H9 (cell line): ENCODE data around the gene DEFB125. TPM values are rescaled to one million over a fixed set of nuclear protein-coding genes. Genes with fewer than 3 reads are reported as not detected.
A peak's percentile ranks its signal among the peaks of the same experiment; 100 is the strongest.
"Not testable (repeated sequence)": the region's sequence is repeated elsewhere in the genome, so short reads cannot be mapped to it uniquely, and the experiment has no call there.

Source experiments
- DNase-seq: peaks from one replicate; pipeline ENCODE4 v3.0.0-alpha.2; 2017
- H2AFZ ChIP-seq: one replicate; pipeline ENCODE4 v1.6.1; 2013; ENCODE audit warnings: mild to moderate bottlenecking, low read length, control low read depth, moderate library complexity
- H2AK5ac ChIP-seq: 2 replicates; pipeline ENCODE4 v1.6.1; 2013; ENCODE audit warnings: low read length, control low read depth, mixed read lengths; ENCODE audit not compliant: insufficient read length
- H2BK120ac ChIP-seq: one replicate; pipeline ENCODE4 v1.6.1; 2013; ENCODE audit warnings: low read depth, mild to moderate bottlenecking, low read length, control low read depth, inconsistent platforms; ENCODE audit not compliant: poor library complexity, severe bottlenecking
- H2BK12ac ChIP-seq: 2 replicates; pipeline ENCODE4 v1.6.1; 2013; ENCODE audit warnings: low read length, control low read depth, mixed read lengths, low read depth; ENCODE audit not compliant: insufficient read length
- H2BK15ac ChIP-seq: 2 replicates; pipeline ENCODE4 v1.6.1; 2013; ENCODE audit warnings: low read depth, low read length, control low read depth
- H2BK20ac ChIP-seq: one replicate; pipeline ENCODE4 v1.6.1; 2013; ENCODE audit warnings: low read depth, mild to moderate bottlenecking, low read length, control low read depth, inconsistent platforms; ENCODE audit not compliant: poor library complexity, severe bottlenecking
- H2BK5ac ChIP-seq: 2 replicates; pipeline ENCODE4 v1.6.1; 2013; ENCODE audit warnings: low read length, control low read depth, mixed read lengths; ENCODE audit not compliant: insufficient read length
- H3K14ac ChIP-seq: 2 replicates; pipeline ENCODE4 v1.6.1; 2013; ENCODE audit warnings: low read length, control low read depth; ENCODE audit not compliant: insufficient read depth
- H3K18ac ChIP-seq: 2 replicates; pipeline ENCODE4 v1.6.1; 2013; ENCODE audit warnings: low read depth, mild to moderate bottlenecking, mixed read lengths, low read length, control low read depth; ENCODE audit not compliant: insufficient read length
- H3K23ac ChIP-seq: 2 replicates; pipeline ENCODE4 v1.6.1; 2013; ENCODE audit warnings: low read length, control low read depth, mixed read lengths, low read depth; ENCODE audit not compliant: insufficient read length
- H3K23me2 ChIP-seq: 2 replicates; pipeline ENCODE4 v1.6.1; 2013; ENCODE audit warnings: low read depth, mild to moderate bottlenecking, mixed read lengths, low read length, control low read depth; ENCODE audit not compliant: insufficient read length, poor library complexity, severe bottlenecking
- H3K27ac ChIP-seq: 2 replicates; pipeline ENCODE4 v1.5.1; 2013; ENCODE audit warnings: low read length, control low read depth, mixed read lengths, low read depth; ENCODE audit not compliant: insufficient read length
- H3K27me3 ChIP-seq: 2 replicates; pipeline ENCODE4 v1.6.1; 2013; ENCODE audit warnings: low read length, control low read depth, inconsistent platforms; ENCODE audit not compliant: insufficient read depth
- H3K4ac ChIP-seq: 2 replicates; pipeline ENCODE4 v1.6.1; 2013; ENCODE audit warnings: low read depth, mild to moderate bottlenecking, control low read depth, inconsistent platforms, low read length, moderate library complexity
- H3K4me1 ChIP-seq: 2 replicates; pipeline ENCODE4 v1.6.1; 2013; ENCODE audit warnings: low read length, control low read depth, inconsistent platforms; ENCODE audit not compliant: insufficient read depth
- H3K4me2 ChIP-seq: 2 replicates; pipeline ENCODE4 v1.6.1; 2013; ENCODE audit warnings: low read length, control low read depth, mixed read lengths; ENCODE audit not compliant: insufficient read length, insufficient read depth
- H3K56ac ChIP-seq: 2 replicates; pipeline ENCODE4 v1.6.1; 2013; ENCODE audit warnings: low read depth, mild to moderate bottlenecking, mixed read lengths, low read length, control low read depth; ENCODE audit not compliant: insufficient read length
- H3K79me1 ChIP-seq: 2 replicates; pipeline ENCODE4 v1.6.1; 2013; ENCODE audit warnings: low read depth, mild to moderate bottlenecking, moderate library complexity, low read length, control low read depth, inconsistent platforms; ENCODE audit not compliant: insufficient read depth, poor library complexity, severe bottlenecking
- H3K79me2 ChIP-seq: 2 replicates; pipeline ENCODE4 v1.6.1; 2013; ENCODE audit warnings: low read length, control low read depth, inconsistent platforms; ENCODE audit not compliant: insufficient read depth
- H3K9ac ChIP-seq: 2 replicates; pipeline ENCODE4 v1.6.1; 2013; ENCODE audit warnings: low read length, control low read depth, mixed read lengths; ENCODE audit not compliant: insufficient read length; ENCODE audit errors: extremely low read depth
- H3K9me3 ChIP-seq: one replicate; pipeline ENCODE4 v1.6.1; 2013; ENCODE audit warnings: low read depth, low read length, inconsistent platforms; ENCODE audit not compliant: control insufficient read depth
- H3T11ph ChIP-seq: one replicate; pipeline ENCODE4 v1.6.1; 2013; ENCODE audit warnings: mild to moderate bottlenecking, low read length, control low read depth, inconsistent platforms
- H4K20me1 ChIP-seq: one replicate; pipeline ENCODE4 v1.6.1; 2013; ENCODE audit not compliant: control insufficient read depth, insufficient read length, insufficient read depth
- H4K5ac ChIP-seq: 2 replicates; pipeline ENCODE4 v1.6.1; 2013; ENCODE audit warnings: low read depth, mild to moderate bottlenecking, mixed read lengths, low read length, control low read depth; ENCODE audit not compliant: insufficient read length
- H4K8ac ChIP-seq: replicated peaks from 2 replicates; pipeline ENCODE4 v1.6.1; 2013; ENCODE audit warnings: low read length, control low read depth, mixed read lengths, low read depth; ENCODE audit not compliant: insufficient read length
- H4K91ac ChIP-seq: 2 replicates; pipeline ENCODE4 v1.6.1; 2013; ENCODE audit warnings: low read depth, mild to moderate bottlenecking, moderate library complexity, mixed read lengths, low read length, control low read depth; ENCODE audit not compliant: insufficient read length
- H3K27ac Mint-ChIP-seq, 3 experiments: 2 replicates in 2 of 3; 3 replicates in 1 of 3; pipeline ENCODE4 v1.8.0; 2020 to 2021; ENCODE audit warnings: mixed read lengths in 3 of 3, mild to moderate bottlenecking in 1 of 3, moderate library complexity in 1 of 3
- H3K27me3 Mint-ChIP-seq: 2 replicates; pipeline ENCODE4 v1.8.0; 2021; ENCODE audit warnings: low read depth, mild to moderate bottlenecking, moderate library complexity, mixed read lengths
- H3K36me3 Mint-ChIP-seq, 3 experiments: 2 replicates in 2 of 3; 3 replicates in 1 of 3; pipeline ENCODE4 v1.8.0; 2020 to 2021; ENCODE audit warnings: low read depth in 3 of 3, mixed read lengths in 3 of 3; ENCODE audit not compliant: insufficient read depth in 1 of 3
- H3K4me1 Mint-ChIP-seq, 2 experiments: 2 replicates each; pipeline ENCODE4 v1.8.0; 2020; ENCODE audit warnings: mixed read lengths in 2 of 2
- H3K4me3 Mint-ChIP-seq, 2 experiments: 2 replicates in 1 of 2; 3 replicates in 1 of 2; pipeline ENCODE4 v1.8.0; 2020 to 2021; ENCODE audit warnings: mild to moderate bottlenecking in 2 of 2, mixed read lengths in 2 of 2, moderate library complexity in 1 of 2
- H3K9me3 Mint-ChIP-seq, 2 experiments: 2 replicates in 1 of 2; 3 replicates in 1 of 2; pipeline ENCODE4 v1.8.0; 2020; ENCODE audit warnings: mild to moderate bottlenecking in 2 of 2, mixed read lengths in 2 of 2, moderate library complexity in 1 of 2
- CTCF ChIP-seq: fragments of 200-600 bp; sonication (generic); conservative IDR thresholded peaks from 3 replicates; pipeline ENCODE4 v1.8.0; 2021; ENCODE audit warnings: antibody characterized with exemption, mild to moderate bottlenecking
- WGBS: extraction: QIAGEN DNeasy Blood & Tissue Kit; methylation state at CpG from one replicate; pipeline ENCODE4 v1.1.7; 2013; ENCODE audit warnings: missing lambda C conversion rate, low lambda C conversion rate, mixed read lengths; ENCODE audit not compliant: insufficient read length; ENCODE audit errors: extremely low coverage; 5-methylcytosine and 5-hydroxymethylcytosine counted together
- total RNA-seq: library from RNA; stranded (reverse); gene quantifications from 2 replicates; pipeline ENCODE4 v1.2.1, GENCODE V29; 2021

Gene DEFB125
- total RNA-seq, 1 experiment from 2014 or later: not detected

DNA sequence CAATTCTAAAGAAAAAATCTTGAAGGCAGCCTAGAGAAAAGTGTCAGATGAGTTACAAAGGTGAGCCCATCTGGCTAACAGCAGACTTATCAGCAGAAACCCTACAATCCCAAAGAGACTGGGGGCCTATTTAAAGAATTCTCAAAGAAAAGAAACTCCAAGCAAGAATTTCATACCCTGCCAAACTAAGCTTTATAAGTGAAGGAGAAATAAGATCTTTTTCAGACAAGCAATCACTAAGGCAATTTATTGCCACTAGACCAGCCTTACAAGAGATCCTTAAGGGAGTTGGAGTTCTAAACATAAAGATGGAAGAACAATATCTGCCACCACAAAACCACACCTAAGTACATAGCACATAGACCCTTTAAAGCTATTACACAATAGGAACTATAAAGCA is 30.0 kb downstream of the DEFB125 start:
- Histone ChIP-seq H3K4me2 (no peak overlapping the region), H3K27me3 (no peaks in the 10 kb centered on the region), H3T11ph (no peak overlapping the region), H2AFZ (no peak overlapping the region), H3K18ac (no peak overlapping the region), H3K79me2 (no peaks in the 10 kb centered on the region), H3K79me1 (no peaks in the 10 kb centered on the region), H4K91ac (no peak overlapping the region), H3K9ac (no peak overlapping the region), H2BK20ac (no peak overlapping the region), H3K9me3 (peaks cover 46% of the 10 kb centered on the region), H2BK120ac (no peak overlapping the region), H2AK5ac (no peak overlapping the region), H2BK5ac (no peak overlapping the region), H4K5ac (no peak overlapping the region), H3K23me2 (no peaks in the 10 kb centered on the region), H2BK12ac (no peak overlapping the region), H4K8ac (no peak overlapping the region), H2BK15ac (no peak overlapping the region), H4K20me1 (no peaks in the 10 kb centered on the region), H3K14ac (no peak overlapping the region), H3K4ac (no peak overlapping the region), H3K4me1 (no peaks in the 10 kb centered on the region), H3K23ac (no peak overlapping the region), H3K56ac (no peak overlapping the region), H3K27ac (no peak overlapping the region)
- H3K4me1 Mint-ChIP-seq: no peaks in the 10 kb centered on the region
- peaks cover 29% of the 10 kb centered on the region for H3K27me3 Mint-ChIP-seq
- no peak overlapping the region for H3K27ac Mint-ChIP-seq
- peaks cover 0 to 4% (median 0%) of the 10 kb centered on the region in 3 experiments; a peak in 1 of 7 replicates for H3K36me3 Mint-ChIP-seq
- no peak overlapping the region for H3K4me3 Mint-ChIP-seq
- TF ChIP-seq CTCF: no peak
- DNase-seq: no peak
- H3K9me3 Mint-ChIP-seq: peaks cover 5 to 88% of the 10 kb centered on the region in 2 experiments; a peak in 4 of 5 replicates

GRCh38 chr20:129786-130323 is 42.4 kb downstream of the DEFB125 start:
- not testable (repeated sequence) for H3T11ph ChIP-seq, H2AK5ac ChIP-seq, H3K27me3 Mint-ChIP-seq, H3K9me3 ChIP-seq, H3K23me2 ChIP-seq, H3K4me2 ChIP-seq, H3K23ac ChIP-seq, H3K14ac ChIP-seq, H4K5ac ChIP-seq, H3K79me1 ChIP-seq, H3K36me3 Mint-ChIP-seq, H4K8ac ChIP-seq, H3K4me1 Mint-ChIP-seq, H2BK120ac ChIP-seq, H2BK15ac ChIP-seq, H4K91ac ChIP-seq, H3K4ac ChIP-seq, H4K20me1 ChIP-seq, H3K79me2 ChIP-seq, H2BK12ac ChIP-seq, H2BK20ac ChIP-seq, H2BK5ac ChIP-seq, H2AFZ ChIP-seq, H3K27ac ChIP-seq, H3K18ac ChIP-seq, H3K4me1 ChIP-seq, H3K56ac ChIP-seq, H3K27me3 ChIP-seq, H3K9ac ChIP-seq
- H3K4me3 Mint-ChIP-seq: peak overlapping the region; percentile 31 to 46; a peak in 2 of 5 replicates
- H3K9me3 Mint-ChIP-seq: peaks cover 3 to 47% of the 10 kb centered on the region in 2 experiments; a peak in 4 of 5 replicates
- WGBS: no CpG with 5 or more reads among the region's 28 CpGs
- peak; percentile 34 for DNase-seq
- peak overlapping the region in 1 of 3 experiments; percentile 95; a peak in 2 of 7 replicates for H3K27ac Mint-ChIP-seq
